Caco-2 (cell line): ENCODE results near the gene SDCCAG8. TPM values are rescaled to one million over a fixed set of nuclear protein-coding genes. Genes with fewer than 3 reads are reported as not detected.

Experiments
- BruUV-seq: library from RNA; stranded (reverse); fragments of 400-500 nt; replicated peaks from 2 replicates; lab custom pipeline; 2021; lab: Mats Ljungman, UMichigan
- CTCF ChIA-PET: fragments of 300-600 bp; sonication (Branson Sonifier 250); formaldehyde crosslinking; loops from one replicate; lab custom pipeline; 2022; ENCODE audit warnings: antibody characterized with exemption; lab: Charles Lee
- POLR2A ChIA-PET: fragments of 300-600 bp; sonication (Branson Sonifier 250); formaldehyde crosslinking; loops from one replicate; lab custom pipeline; 2022; ENCODE audit warnings: antibody characterized with exemption; lab: Charles Lee
- DNase-seq, 2 experiments: peaks; one replicate each; pipeline versions ENCODE4 v3.0.0 to v3.0.0-alpha.2; 2020 to 2022
- H3K27me3 ChIP-seq: replicated peaks from 2 replicates; pipeline ENCODE4 v1.6.0; 2011; ENCODE audit warnings: low read length; ENCODE audit not compliant: control insufficient read depth, insufficient read depth
- H3K36me3 ChIP-seq: 2 replicates; pipeline ENCODE4 v1.5.1; 2011; ENCODE audit warnings: low read length; ENCODE audit not compliant: control insufficient read depth, insufficient read depth
- H3K4me1 ChIP-seq: fragments of 250-450 bp; sonication (Bioruptor Pico); 2 replicates; pipeline ENCODE4 v1.5.1; 2020; ENCODE audit warnings: mild to moderate bottlenecking
- H3K4me3 ChIP-seq: 2 replicates; pipeline ENCODE4 v1.5.1; 2011; ENCODE audit warnings: low read depth, mild to moderate bottlenecking, control low read depth, low read length
- H3K9me3 ChIP-seq: fragments of 250-450 bp; sonication (Bioruptor Pico); 2 replicates; pipeline ENCODE4 v1.5.1; 2020; ENCODE audit warnings: mild to moderate bottlenecking, moderate library complexity
- H3K27ac Mint-ChIP-seq: one replicate; pipeline ENCODE4 v1.8.0; 2022; ENCODE audit warnings: mixed read lengths; ENCODE audit not compliant: unreplicated experiment
- H3K27me3 Mint-ChIP-seq: one replicate; pipeline ENCODE4 v1.8.0; 2022; ENCODE audit warnings: mixed read lengths; ENCODE audit not compliant: insufficient read depth, unreplicated experiment
- H3K36me3 Mint-ChIP-seq: one replicate; pipeline ENCODE4 v1.8.0; 2022; ENCODE audit warnings: mild to moderate bottlenecking, mixed read lengths; ENCODE audit not compliant: insufficient read depth, unreplicated experiment
- H3K4me1 Mint-ChIP-seq: one replicate; pipeline ENCODE4 v1.8.0; 2022; ENCODE audit warnings: low read depth, mixed read lengths; ENCODE audit not compliant: unreplicated experiment
- H3K4me3 Mint-ChIP-seq: one replicate; pipeline ENCODE4 v1.8.0; 2022; ENCODE audit warnings: mild to moderate bottlenecking, moderate library complexity, mixed read lengths; ENCODE audit not compliant: unreplicated experiment
- H3K9me3 Mint-ChIP-seq: one replicate; pipeline ENCODE4 v1.8.0; 2022; ENCODE audit warnings: mixed read lengths; ENCODE audit not compliant: unreplicated experiment
- intact Hi-C: fragments of 100-400 bp; cut with micrococcal nuclease; formaldehyde crosslinking; loops from one replicate; pipeline ENCODE4 v1.10.0; 2022; ENCODE audit not compliant: unreplicated experiment
- total RNA-seq: library from RNA; stranded (reverse); gene quantifications from 2 replicates; pipeline ENCODE4 v1.2.3, GENCODE V29; 2022
- TF ChIP-seq, protein P1 (sequence below), 2 experiments: fragments of 200-600 bp in 1 of 2; IDR thresholded peaks; 1 replicate in 1 of 2; 2 replicates in 1 of 2; pipeline versions ENCODE4 v1.5.1 to v1.8.0; 2011 to 2022; ENCODE audit warnings: antibody characterized with exemption in 1 of 2, control low read depth in 1 of 2, inconsistent platforms in 1 of 2, low read depth in 1 of 2, low read length in 1 of 2, mild to moderate bottlenecking in 1 of 2, moderate library complexity in 1 of 2; ENCODE audit not compliant: insufficient read depth in 1 of 2, severe bottlenecking in 1 of 2, unreplicated experiment in 1 of 2

SDCCAG8 gene
- total RNA-seq, 1 experiment from 2014 or later: 23.0 TPM

DNA sequence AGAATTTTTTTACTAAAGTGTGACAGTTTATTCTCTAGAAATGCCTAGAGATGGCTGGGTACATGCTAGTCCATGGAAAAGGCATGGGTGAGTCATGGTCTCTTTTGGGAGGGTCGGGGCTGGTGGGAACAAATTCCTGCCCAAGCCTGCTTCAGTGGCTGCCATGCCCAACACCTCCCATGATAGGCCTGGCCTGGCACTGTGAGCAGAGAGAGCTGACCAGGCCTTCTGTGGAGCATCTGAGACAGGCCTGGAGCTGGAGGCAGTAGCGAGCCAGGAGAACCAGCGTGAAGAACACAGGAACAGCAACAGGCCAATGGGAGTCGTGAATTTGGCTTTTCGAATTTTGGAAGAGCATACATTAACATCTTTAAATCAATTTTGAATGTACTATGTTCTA is 209.2 kb downstream of the SDCCAG8 start:
- Histone ChIP-seq H3K4me3 (no peak overlapping the region), H3K9me3 (no peaks in the 10 kb centered on the region), H3K36me3 (no peaks in the 10 kb centered on the region), H3K27me3 (no peaks in the 10 kb centered on the region), H3K4me1 (no peaks in the 10 kb centered on the region)
- Mint-ChIP-seq H3K27me3 (no peaks in the 10 kb centered on the region), H3K4me3 (no peak overlapping the region), H3K27ac (no peak overlapping the region), H3K4me1 (no peaks in the 10 kb centered on the region), H3K36me3 (peaks cover 7% of the 10 kb centered on the region), H3K9me3 (no peaks in the 10 kb centered on the region)
- intact Hi-C loops: no loop called here
- DNase-seq: no peak
- ChIA-PET CTCF (no interaction called here), POLR2A (no interaction called here)
- TF ChIP-seq, protein P1, sequence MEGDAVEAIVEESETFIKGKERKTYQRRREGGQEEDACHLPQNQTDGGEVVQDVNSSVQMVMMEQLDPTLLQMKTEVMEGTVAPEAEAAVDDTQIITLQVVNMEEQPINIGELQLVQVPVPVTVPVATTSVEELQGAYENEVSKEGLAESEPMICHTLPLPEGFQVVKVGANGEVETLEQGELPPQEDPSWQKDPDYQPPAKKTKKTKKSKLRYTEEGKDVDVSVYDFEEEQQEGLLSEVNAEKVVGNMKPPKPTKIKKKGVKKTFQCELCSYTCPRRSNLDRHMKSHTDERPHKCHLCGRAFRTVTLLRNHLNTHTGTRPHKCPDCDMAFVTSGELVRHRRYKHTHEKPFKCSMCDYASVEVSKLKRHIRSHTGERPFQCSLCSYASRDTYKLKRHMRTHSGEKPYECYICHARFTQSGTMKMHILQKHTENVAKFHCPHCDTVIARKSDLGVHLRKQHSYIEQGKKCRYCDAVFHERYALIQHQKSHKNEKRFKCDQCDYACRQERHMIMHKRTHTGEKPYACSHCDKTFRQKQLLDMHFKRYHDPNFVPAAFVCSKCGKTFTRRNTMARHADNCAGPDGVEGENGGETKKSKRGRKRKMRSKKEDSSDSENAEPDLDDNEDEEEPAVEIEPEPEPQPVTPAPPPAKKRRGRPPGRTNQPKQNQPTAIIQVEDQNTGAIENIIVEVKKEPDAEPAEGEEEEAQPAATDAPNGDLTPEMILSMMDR (IDR thresholded peaks at IDR 0.05; ENCODE audit: insufficient read depth in 1 of 2, low read depth in 1 of 2, low read length in 1 of 2, severe bottlenecking in 1 of 2, unreplicated experiment in 1 of 2): no peak
- BruUV-seq: no TSS peak

DNA sequence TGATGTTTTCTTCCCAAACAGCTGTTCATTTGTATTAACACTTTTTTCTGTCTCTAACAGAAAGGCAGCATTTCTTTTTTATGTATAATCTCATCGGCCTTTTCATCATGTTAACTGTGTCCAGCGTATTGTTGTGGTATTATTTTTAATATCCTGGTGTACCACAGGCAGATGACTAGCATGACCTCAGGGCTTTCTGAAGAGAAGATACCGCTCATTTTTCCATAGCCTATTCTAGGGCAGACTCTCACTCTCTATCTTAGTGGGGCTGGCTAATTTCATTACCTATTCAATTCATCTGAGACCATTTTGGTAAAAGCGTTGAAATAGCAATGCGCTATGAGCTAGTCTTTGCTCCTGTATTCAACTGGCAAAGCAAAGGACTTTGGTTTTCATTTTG is 209.9 kb downstream of the SDCCAG8 start:
- Mint-ChIP-seq H3K4me3 (no peak overlapping the region), H3K36me3 (peaks cover 7% of the 10 kb centered on the region), H3K4me1 (no peaks in the 10 kb centered on the region), H3K27ac (no peak overlapping the region), H3K27me3 (no peaks in the 10 kb centered on the region), H3K9me3 (no peaks in the 10 kb centered on the region)
- intact Hi-C loops: no loop called here
- BruUV-seq: no TSS peak
- H3K4me1 ChIP-seq: no peaks in the 10 kb centered on the region
- no peaks in the 10 kb centered on the region for H3K9me3 ChIP-seq
- H3K4me3 ChIP-seq: no peak overlapping the region
- no peak for DNase-seq
- CTCF ChIA-PET: no interaction called here
- POLR2A ChIA-PET: no interaction called here
- H3K36me3 ChIP-seq: no peaks in the 10 kb centered on the region
- TF ChIP-seq, protein P1 (IDR thresholded peaks at IDR 0.05; ENCODE audit: insufficient read depth in 1 of 2, low read depth in 1 of 2, low read length in 1 of 2, severe bottlenecking in 1 of 2, unreplicated experiment in 1 of 2): no peak
- H3K27me3 ChIP-seq: no peaks in the 10 kb centered on the region

DNA sequence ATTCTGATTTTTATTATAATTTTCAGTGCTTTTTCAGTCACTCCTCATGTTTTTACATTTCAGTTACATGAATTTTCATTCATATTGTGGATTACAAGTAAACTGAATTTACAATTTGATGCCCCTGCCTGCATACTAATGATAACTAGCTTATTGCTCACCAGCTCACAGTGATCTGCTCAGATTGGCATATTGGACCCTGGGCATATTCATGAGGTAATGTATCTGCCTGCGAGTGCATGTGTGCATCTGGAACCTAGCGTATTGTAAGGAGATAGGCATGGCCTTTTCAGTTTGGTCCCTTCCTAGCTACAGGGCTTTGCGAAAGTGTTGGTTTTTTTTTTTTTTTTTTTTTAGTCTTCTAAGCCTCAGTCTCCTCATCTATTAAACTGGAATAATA is 213.7 kb downstream of the SDCCAG8 start:
- no TSS peak for BruUV-seq
- intact Hi-C loops: no loop called here
- no peak overlapping the region for H3K4me3 Mint-ChIP-seq
- H3K36me3 Mint-ChIP-seq: no peaks in the 10 kb centered on the region
- H3K27me3 Mint-ChIP-seq: no peaks in the 10 kb centered on the region
- CTCF ChIA-PET: no interaction called here
- no peaks in the 10 kb centered on the region for H3K9me3 ChIP-seq
- H3K4me1 Mint-ChIP-seq: no peaks in the 10 kb centered on the region
- H3K27ac Mint-ChIP-seq: no peak overlapping the region
- TF ChIP-seq, protein P1 (IDR thresholded peaks at IDR 0.05; ENCODE audit: insufficient read depth in 1 of 2, low read depth in 1 of 2, low read length in 1 of 2, severe bottlenecking in 1 of 2, unreplicated experiment in 1 of 2): no peak
- no peak for DNase-seq
- H3K27me3 ChIP-seq: no peaks in the 10 kb centered on the region
- no peak overlapping the region for H3K4me3 ChIP-seq
- no peaks in the 10 kb centered on the region for H3K36me3 ChIP-seq
- POLR2A ChIA-PET: no interaction called here
- H3K4me1 ChIP-seq: no peaks in the 10 kb centered on the region
- H3K9me3 Mint-ChIP-seq: no peaks in the 10 kb centered on the region
